COR-L47 (cell line): ENCODE measurements around the gene RARS2.
"Not testable (repeated sequence)": the region's sequence is repeated elsewhere in the genome, so short reads cannot be mapped to it uniquely, and the experiment has no call there.

Experiments used
- DNase-seq: peaks from one replicate; lab custom pipeline; 2025; lab: John Stamatoyannopoulos, UW

Gene RARS2

GRCh38 chr6:87589693-87590416, at the start of gene RARS2, which contains the start of gene ORC3:
Gene RARS2 (minus strand): TSS chr6:87589987. CDS start chr6:87589957, 30 bp downstream.
Gene ORC3 (plus strand): TSS chr6:87590135. CDS start chr6:87590169, 34 bp downstream.
- DNase-seq: peak; percentile 94

GRCh38 chr6:87639373-87639772, 49.6 kb upstream of the RARS2 start:
- DNase-seq: no peak

GRCh38 chr6:87637106-87637505, 47.3 kb upstream of the RARS2 start:
- no peak for DNase-seq

- no peak for DNase-seq
These were observed 46.5 kb upstream of the RARS2 start for GRCh38 chr6:87636315-87636714.

- no peak for DNase-seq
These were observed 44.1 kb upstream of the RARS2 start for GRCh38 chr6:87633851-87634250.

- DNase-seq: no peak
These were observed 41.0 kb upstream of the RARS2 start for GRCh38 chr6:87630746-87631145.

GRCh38 chr6:87628881-87629280, 39.1 kb upstream of the RARS2 start:
- no peak for DNase-seq

GRCh38 chr6:87628424-87628823, 38.6 kb upstream of the RARS2 start:
- DNase-seq: no peak

GRCh38 chr6:87623248-87623647, 33.5 kb upstream of the RARS2 start:
- DNase-seq: no peak

- no peak for DNase-seq
These were observed 28.7 kb upstream of the RARS2 start for GRCh38 chr6:87618531-87618930.

GRCh38 chr6:87617405-87617804, 27.6 kb upstream of the RARS2 start:
- DNase-seq: no peak

GRCh38 chr6:87613018-87613417, 23.2 kb upstream of the RARS2 start:
- not testable (repeated sequence) for DNase-seq

GRCh38 chr6:87608802-87609201, 19.0 kb upstream of the RARS2 start:
- no peak for DNase-seq

GRCh38 chr6:87606199-87606598, 16.4 kb upstream of the RARS2 start:
- DNase-seq: no peak

- DNase-seq: no peak
These were observed 10.8 kb upstream of the RARS2 start for GRCh38 chr6:87600576-87600975.

- DNase-seq: no peak
These were observed 1.2 kb upstream of the RARS2 start for GRCh38 chr6:87590990-87591389.

GRCh38 chr6:87590417-87590880, 662 bp upstream of the RARS2 start:
- DNase-seq: no peak

- DNase-seq: no peak
These were observed 905 bp downstream of the RARS2 start for GRCh38 chr6:87588756-87589407.

GRCh38 chr6:87586371-87587077, 3.3 kb downstream of the RARS2 start:
- no peak for DNase-seq

GRCh38 chr6:87583822-87584221, 6.0 kb downstream of the RARS2 start:
- no peak for DNase-seq

- DNase-seq: peak; percentile 16
These were observed 14.4 kb downstream of the RARS2 start for GRCh38 chr6:87575423-87575822.

GRCh38 chr6:87574237-87574804, 15.5 kb downstream of the RARS2 start:
- no peak for DNase-seq
